Pancreas (tissue), 10 donors: Measurements from ENCODE around the gene MEOX1. TPM values are rescaled to one million over a fixed set of nuclear protein-coding genes. Genes with fewer than 3 reads are reported as not detected.

Experiments
- ATAC-seq, 4 donors: fragments of 200-7000 bp; cut with Tn5 transposase; one replicate each; pipeline versions ENCODE4 v1.8.0 to v1.9.1; 2020; ENCODE audit warnings: mild to moderate bottlenecking in 4 of 4, moderate library complexity in 4 of 4
- DNase-seq, 6 donors: peaks; one replicate each; pipeline ENCODE4 v3.0.0-alpha.2; 2020
- FAIRE-seq: peaks from 2 replicates; lab custom pipeline; 2012; peaks lifted over from hg19 to GRCh38; lab: Jason Lieb, UNC
- H3K27ac ChIP-seq, 4 donors: fragments of 200-600 bp; sonication (generic); 1 replicate in 3 of 4; 2 replicates in 1 of 4; pipeline versions ENCODE4 v1.5.0 to v1.8.0; 2020
- H3K27me3 ChIP-seq, 4 donors: fragments of 200-600 bp; one replicate each; pipeline ENCODE4 v1.8.0; 2021
- H3K36me3 ChIP-seq, 3 donors: fragments of 200-600 bp; sonication (generic) in 1 of 3; one replicate each; pipeline versions ENCODE4 v1.5.0 to v1.8.0; 2020 to 2021
- H3K4me1 ChIP-seq, 3 donors: fragments of 200-600 bp; one replicate each; pipeline ENCODE4 v1.8.0; 2021
- H3K4me3 ChIP-seq, 4 donors: fragments of 200-600 bp; sonication (generic) in 2 of 4; one replicate each; pipeline versions ENCODE4 v1.5.0 to v1.8.0; 2020 to 2021
- H3K9me3 ChIP-seq, 4 donors: fragments of 200-600 bp; one replicate each; pipeline ENCODE4 v1.8.0; 2021
- WGBS, 2 donors: extraction: QIAGEN DNeasy Blood & Tissue Kit; methylation state at CpG; one replicate each; pipeline ENCODE4 v1.1.7; 2013; 5-methylcytosine and 5-hydroxymethylcytosine counted together
- intact Hi-C, 3 donors: fragments of 100-400 bp; cut with DNase I; formaldehyde crosslinking; loops; one replicate each; pipeline versions ENCODE4 v1.11.1 to v1.14.2; 2022
- polyA plus RNA-seq, 2 donors: library from polyadenylated mRNA; stranded (reverse); fragments of 200-250 nt; gene quantifications; one replicate each; pipeline ENCODE4 v1.2.3, GENCODE V29; 2013
- total RNA-seq, 6 donors: library from RNA; stranded (reverse); fragmentation: NEBNext Ultra II Directional in 4 of 6; extraction: Animal tissue kit (Norgen Biotek cat#: 25700) in 4 of 6; gene quantifications; one replicate each; pipeline versions ENCODE4 v1.2.1 to v1.2.4, GENCODE V29; 2021 to 2023
- TF ChIP-seq, protein P1 (sequence below), 4 donors: fragments of 200-600 bp; sonication (generic) in 3 of 4; IDR thresholded peaks; one replicate each; pipeline versions ENCODE4 v1.5.0 to v1.8.0; 2021; ENCODE audit warnings: antibody characterized with exemption in 4 of 4
- donor health status: healthy with polysubstance abuse.
- donor health status: DM: no; HTN: no; CAD: no; lungs with moderate emphysema.
- donor health status: DM: no; HTN: no; CAD: no.
- donor health status: control.
- donor health status: control.
- donor health status: Bipolar disorder and iron deficiency.
- donor health status: DM: yes; HTN: yes; CAD: no.
- donor health status: DM: no; HTN: no; CAD: no.
- donor health status: DM: no; HTN: no; CAD: no.
- donor health status: DM: yes; HTN: yes; CAD: no.

MEOX1 gene
- total and polyA plus RNA-seq, 8 donors, result 0.28 to 4.3 (median 1.1) TPM

- DNase-seq, result no peak
- WGBS, 2 donors, result 80 to 88% methylated on average over 11 of the region's 11 CpGs
- H3K4me1 ChIP-seq, result no peaks in the 10 kb centered on the region
- ATAC-seq, result peak in 1 of 4 donors; percentile 36
- intact Hi-C loops, result no loop called here
- no peaks in the 10 kb centered on the region for H3K9me3 ChIP-seq
- no peak overlapping the region for H3K4me3 ChIP-seq
- FAIRE-seq, result no peak
- H3K27ac ChIP-seq, result no peak overlapping the region
- no peaks in the 10 kb centered on the region for H3K36me3 ChIP-seq
- TF ChIP-seq, protein P1, sequence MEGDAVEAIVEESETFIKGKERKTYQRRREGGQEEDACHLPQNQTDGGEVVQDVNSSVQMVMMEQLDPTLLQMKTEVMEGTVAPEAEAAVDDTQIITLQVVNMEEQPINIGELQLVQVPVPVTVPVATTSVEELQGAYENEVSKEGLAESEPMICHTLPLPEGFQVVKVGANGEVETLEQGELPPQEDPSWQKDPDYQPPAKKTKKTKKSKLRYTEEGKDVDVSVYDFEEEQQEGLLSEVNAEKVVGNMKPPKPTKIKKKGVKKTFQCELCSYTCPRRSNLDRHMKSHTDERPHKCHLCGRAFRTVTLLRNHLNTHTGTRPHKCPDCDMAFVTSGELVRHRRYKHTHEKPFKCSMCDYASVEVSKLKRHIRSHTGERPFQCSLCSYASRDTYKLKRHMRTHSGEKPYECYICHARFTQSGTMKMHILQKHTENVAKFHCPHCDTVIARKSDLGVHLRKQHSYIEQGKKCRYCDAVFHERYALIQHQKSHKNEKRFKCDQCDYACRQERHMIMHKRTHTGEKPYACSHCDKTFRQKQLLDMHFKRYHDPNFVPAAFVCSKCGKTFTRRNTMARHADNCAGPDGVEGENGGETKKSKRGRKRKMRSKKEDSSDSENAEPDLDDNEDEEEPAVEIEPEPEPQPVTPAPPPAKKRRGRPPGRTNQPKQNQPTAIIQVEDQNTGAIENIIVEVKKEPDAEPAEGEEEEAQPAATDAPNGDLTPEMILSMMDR (IDR thresholded peaks at IDR 0.05), result no peak
- H3K27me3 ChIP-seq, result no peaks in the 10 kb centered on the region
These were observed 63.9 kb downstream of the MEOX1 start for GRCh38 chr17:43597624-43598356.

DNA sequence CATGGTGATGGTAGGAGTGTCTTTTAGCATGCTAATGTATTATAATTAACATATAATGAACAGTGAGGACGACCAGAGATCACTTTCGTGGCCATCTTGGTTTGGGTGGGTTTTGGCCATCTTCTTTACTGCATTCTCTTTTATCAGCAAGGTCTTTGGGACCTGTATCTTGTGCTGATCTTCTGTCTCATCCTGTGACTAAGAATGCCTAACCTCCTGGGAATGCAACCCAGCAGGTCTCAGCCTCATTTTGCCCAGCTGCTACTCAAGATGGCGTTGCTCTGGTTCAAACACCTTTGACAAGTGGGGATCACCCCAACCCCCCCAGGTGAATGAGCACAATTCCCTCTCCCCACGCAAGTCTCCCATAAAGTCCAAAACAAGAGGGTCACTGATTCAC is 66.3 kb downstream of the MEOX1 start:
- H3K9me3 ChIP-seq, result no peaks in the 10 kb centered on the region
- TF ChIP-seq, protein P1 (IDR thresholded peaks at IDR 0.05), result no peak
- no peak overlapping the region for H3K4me3 ChIP-seq
- intact Hi-C loops, result no loop called here
- FAIRE-seq (no peak), DNase-seq (no peak), ATAC-seq (no peak)
- H3K27me3 ChIP-seq, result no peaks in the 10 kb centered on the region
- no peaks in the 10 kb centered on the region for H3K36me3 ChIP-seq
- 46 to 66% methylated on average over 4 of the region's 4 CpGs for WGBS, 2 donors
- no peak overlapping the region for H3K27ac ChIP-seq
- H3K4me1 ChIP-seq, result no peaks in the 10 kb centered on the region

DNA sequence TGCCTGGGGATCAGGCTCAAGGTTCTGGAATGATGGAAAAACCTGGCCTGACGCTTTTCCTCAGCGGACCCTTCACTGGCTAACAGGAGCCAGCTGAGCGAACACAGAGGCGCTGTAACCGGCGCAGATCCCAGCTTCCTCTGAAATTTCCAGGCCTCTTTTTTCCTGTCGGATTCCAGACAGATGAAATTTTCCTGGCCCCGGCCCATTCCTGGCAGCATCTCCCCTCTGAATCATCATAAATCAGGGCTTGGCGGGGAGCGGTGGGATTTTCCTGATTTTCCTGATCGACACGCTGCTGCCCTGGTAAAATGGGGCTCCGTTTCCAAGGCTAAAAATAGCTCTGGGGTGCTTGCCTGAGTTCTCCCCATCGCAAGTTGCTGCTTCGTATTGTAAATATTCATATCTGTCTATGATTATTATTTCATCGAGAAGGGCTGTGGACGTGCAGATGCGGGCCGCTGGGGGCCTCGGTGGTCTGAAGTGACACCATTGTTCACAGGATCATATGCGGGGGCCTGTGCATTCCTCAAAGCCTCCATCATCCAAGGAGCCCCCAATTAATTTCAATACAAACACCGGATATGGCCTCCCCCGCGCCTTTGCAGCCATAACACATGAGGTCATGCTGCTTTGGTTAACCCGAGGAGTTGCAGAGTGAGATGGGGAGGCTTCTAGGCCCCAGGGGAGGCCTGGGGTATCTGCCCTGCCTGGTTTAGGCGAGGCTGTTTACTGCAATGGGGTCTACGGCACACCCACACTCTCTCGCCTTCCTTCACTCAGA is 69.8 kb downstream of the MEOX1 start:
- no peak overlapping the region for H3K4me3 ChIP-seq
- ATAC-seq (peak in 3 of 4 donors; percentile 36 to 79 (median 65)), DNase-seq (peak in 1 of 6 donors; percentile 12), FAIRE-seq (no peak)
- TF ChIP-seq, protein P1 (IDR thresholded peaks at IDR 0.05), result no peak
- 66 to 72% methylated on average over 28 of the region's 28 CpGs for WGBS, 2 donors
- no peaks in the 10 kb centered on the region for H3K27me3 ChIP-seq
- H3K27ac ChIP-seq, result peak overlapping the region in 2 of 4 donors; percentile 28 to 52
- H3K36me3 ChIP-seq, result no peaks in the 10 kb centered on the region
- no peaks in the 10 kb centered on the region for H3K4me1 ChIP-seq
- no peaks in the 10 kb centered on the region for H3K9me3 ChIP-seq
- intact Hi-C loops, result no loop called here

DNA sequence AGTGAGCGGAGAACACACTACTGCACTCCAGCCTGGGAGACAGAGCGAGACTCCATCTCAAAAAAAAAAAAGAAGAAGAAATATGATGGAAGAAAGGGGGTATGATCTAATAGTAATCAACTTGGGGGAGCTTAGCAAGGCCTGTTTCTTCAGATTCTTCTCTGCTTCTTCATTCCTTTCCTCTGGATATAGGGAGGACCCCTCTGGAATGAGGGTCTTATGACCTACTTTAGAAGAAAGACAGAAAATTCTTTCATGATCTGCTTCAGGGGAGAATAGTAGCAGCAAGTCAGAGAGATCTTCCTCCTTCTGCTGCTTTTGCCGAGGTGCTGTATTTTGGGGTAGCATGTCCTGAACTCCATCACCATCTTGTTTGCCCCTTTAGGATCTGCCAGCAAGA is 70.7 kb downstream of the MEOX1 start:
- WGBS, 2 donors, result 88 to 92% methylated on average over 3 of the region's 3 CpGs
- TF ChIP-seq, protein P1 (IDR thresholded peaks at IDR 0.05), result no peak
- Histone ChIP-seq H3K36me3 (no peaks in the 10 kb centered on the region), H3K27ac (peak overlapping the region in 2 of 4 donors; percentile 28 to 52), H3K4me3 (no peak overlapping the region), H3K9me3 (no peaks in the 10 kb centered on the region), H3K4me1 (no peaks in the 10 kb centered on the region), H3K27me3 (no peaks in the 10 kb centered on the region)
- FAIRE-seq, result no peak
- intact Hi-C loops, result no loop called here
- no peak for DNase-seq
- ATAC-seq, result no peak

Other genes starting within 250 kb of the MEOX1 start
- 10 to 100 TPM; 11.0 to 26.0 (median 16.8) TPM for gene DHX8, start 177.9 kb downstream of the MEOX1 start, total RNA-seq
- gene DHX8, start 177.9 kb downstream of the MEOX1 start, polyA plus RNA-seq, result 10 to 100 TPM; 13.2 to 18.9 TPM
- 1 to 10 TPM; 1.7 to 6.5 (median 4.6) TPM for gene ETV4, start 115.6 kb downstream of the MEOX1 start, total RNA-seq
- gene ETV4, start 115.6 kb downstream of the MEOX1 start, polyA plus RNA-seq, result 10 to 100 TPM; 10.6 to 16.4 TPM
- gene SOST, start 96.9 kb upstream of the MEOX1 start, total RNA-seq, result not detected
- gene SOST, start 96.9 kb upstream of the MEOX1 start, polyA plus RNA-seq, result not detected
- 10 to 100 TPM; 29.4 to 45.9 (median 40.7) TPM for gene DUSP3, start 117.1 kb upstream of the MEOX1 start, total RNA-seq
- gene DUSP3, start 117.1 kb upstream of the MEOX1 start, polyA plus RNA-seq, result 10 to 100 TPM; 38.4 to 52.3 TPM
- under 1 TPM in 1 of 6 donors, not detected in 5; 0.06 TPM for gene CFAP97D1, start 118.5 kb upstream of the MEOX1 start, total RNA-seq
- gene CFAP97D1, start 118.5 kb upstream of the MEOX1 start, polyA plus RNA-seq, result not detected
- 1 to 10 TPM; 3.4 to 7.0 (median 4.9) TPM for gene MPP3, start 171.2 kb upstream of the MEOX1 start, total RNA-seq
- gene MPP3, start 171.2 kb upstream of the MEOX1 start, polyA plus RNA-seq, result 10 to 100 TPM; 15.5 to 42.5 TPM
- gene CD300LG, start 185.3 kb upstream of the MEOX1 start, total RNA-seq, result under 1 TPM; 0.09 to 0.69 (median 0.37) TPM
- 1 to 10 TPM in 1 of 2 donors, under 1 TPM in 1; 0.47 to 4.3 TPM for gene CD300LG, start 185.3 kb upstream of the MEOX1 start, polyA plus RNA-seq
- 1 to 10 TPM; 1.0 to 2.9 (median 2.1) TPM for gene MPP2, start 245.6 kb upstream of the MEOX1 start, total RNA-seq
- gene MPP2, start 245.6 kb upstream of the MEOX1 start, polyA plus RNA-seq, result 1 to 10 TPM; 1.9 to 6.6 TPM